H9 (cell line): Measurements from ENCODE around the gene RYR1. TPM values are rescaled to one million over a fixed set of nuclear protein-coding genes. Genes with fewer than 3 reads are reported as not detected.

Experiments
- DNase-seq: peaks from one replicate; pipeline ENCODE4 v3.0.0-alpha.2; 2017
- H2AFZ ChIP-seq: one replicate; pipeline ENCODE4 v1.6.1; 2013; ENCODE audit warnings: mild to moderate bottlenecking, low read length, control low read depth, moderate library complexity
- H2AK5ac ChIP-seq: 2 replicates; pipeline ENCODE4 v1.6.1; 2013; ENCODE audit warnings: low read length, control low read depth, mixed read lengths; ENCODE audit not compliant: insufficient read length
- H2BK120ac ChIP-seq: one replicate; pipeline ENCODE4 v1.6.1; 2013; ENCODE audit warnings: low read depth, mild to moderate bottlenecking, low read length, control low read depth, inconsistent platforms; ENCODE audit not compliant: poor library complexity, severe bottlenecking
- H2BK12ac ChIP-seq: 2 replicates; pipeline ENCODE4 v1.6.1; 2013; ENCODE audit warnings: low read length, control low read depth, mixed read lengths, low read depth; ENCODE audit not compliant: insufficient read length
- H2BK15ac ChIP-seq: 2 replicates; pipeline ENCODE4 v1.6.1; 2013; ENCODE audit warnings: low read depth, low read length, control low read depth
- H2BK20ac ChIP-seq: one replicate; pipeline ENCODE4 v1.6.1; 2013; ENCODE audit warnings: low read depth, mild to moderate bottlenecking, low read length, control low read depth, inconsistent platforms; ENCODE audit not compliant: poor library complexity, severe bottlenecking
- H2BK5ac ChIP-seq: 2 replicates; pipeline ENCODE4 v1.6.1; 2013; ENCODE audit warnings: low read length, control low read depth, mixed read lengths; ENCODE audit not compliant: insufficient read length
- H3K14ac ChIP-seq: 2 replicates; pipeline ENCODE4 v1.6.1; 2013; ENCODE audit warnings: low read length, control low read depth; ENCODE audit not compliant: insufficient read depth
- H3K18ac ChIP-seq: 2 replicates; pipeline ENCODE4 v1.6.1; 2013; ENCODE audit warnings: low read depth, mild to moderate bottlenecking, mixed read lengths, low read length, control low read depth; ENCODE audit not compliant: insufficient read length
- H3K23ac ChIP-seq: 2 replicates; pipeline ENCODE4 v1.6.1; 2013; ENCODE audit warnings: low read length, control low read depth, mixed read lengths, low read depth; ENCODE audit not compliant: insufficient read length
- H3K23me2 ChIP-seq: 2 replicates; pipeline ENCODE4 v1.6.1; 2013; ENCODE audit warnings: low read depth, mild to moderate bottlenecking, mixed read lengths, low read length, control low read depth; ENCODE audit not compliant: insufficient read length, poor library complexity, severe bottlenecking
- H3K27ac ChIP-seq: 2 replicates; pipeline ENCODE4 v1.5.1; 2013; ENCODE audit warnings: low read length, control low read depth, mixed read lengths, low read depth; ENCODE audit not compliant: insufficient read length
- H3K27me3 ChIP-seq: 2 replicates; pipeline ENCODE4 v1.6.1; 2013; ENCODE audit warnings: low read length, control low read depth, inconsistent platforms; ENCODE audit not compliant: insufficient read depth
- H3K4ac ChIP-seq: 2 replicates; pipeline ENCODE4 v1.6.1; 2013; ENCODE audit warnings: low read depth, mild to moderate bottlenecking, control low read depth, inconsistent platforms, low read length, moderate library complexity
- H3K4me1 ChIP-seq: 2 replicates; pipeline ENCODE4 v1.6.1; 2013; ENCODE audit warnings: low read length, control low read depth, inconsistent platforms; ENCODE audit not compliant: insufficient read depth
- H3K4me2 ChIP-seq: 2 replicates; pipeline ENCODE4 v1.6.1; 2013; ENCODE audit warnings: low read length, control low read depth, mixed read lengths; ENCODE audit not compliant: insufficient read length, insufficient read depth
- H3K56ac ChIP-seq: 2 replicates; pipeline ENCODE4 v1.6.1; 2013; ENCODE audit warnings: low read depth, mild to moderate bottlenecking, mixed read lengths, low read length, control low read depth; ENCODE audit not compliant: insufficient read length
- H3K79me1 ChIP-seq: 2 replicates; pipeline ENCODE4 v1.6.1; 2013; ENCODE audit warnings: low read depth, mild to moderate bottlenecking, moderate library complexity, low read length, control low read depth, inconsistent platforms; ENCODE audit not compliant: insufficient read depth, poor library complexity, severe bottlenecking
- H3K79me2 ChIP-seq: 2 replicates; pipeline ENCODE4 v1.6.1; 2013; ENCODE audit warnings: low read length, control low read depth, inconsistent platforms; ENCODE audit not compliant: insufficient read depth
- H3K9ac ChIP-seq: 2 replicates; pipeline ENCODE4 v1.6.1; 2013; ENCODE audit warnings: low read length, control low read depth, mixed read lengths; ENCODE audit not compliant: insufficient read length; ENCODE audit errors: extremely low read depth
- H3K9me3 ChIP-seq: one replicate; pipeline ENCODE4 v1.6.1; 2013; ENCODE audit warnings: low read depth, low read length, inconsistent platforms; ENCODE audit not compliant: control insufficient read depth
- H3T11ph ChIP-seq: one replicate; pipeline ENCODE4 v1.6.1; 2013; ENCODE audit warnings: mild to moderate bottlenecking, low read length, control low read depth, inconsistent platforms
- H4K20me1 ChIP-seq: one replicate; pipeline ENCODE4 v1.6.1; 2013; ENCODE audit not compliant: control insufficient read depth, insufficient read length, insufficient read depth
- H4K5ac ChIP-seq: 2 replicates; pipeline ENCODE4 v1.6.1; 2013; ENCODE audit warnings: low read depth, mild to moderate bottlenecking, mixed read lengths, low read length, control low read depth; ENCODE audit not compliant: insufficient read length
- H4K8ac ChIP-seq: replicated peaks from 2 replicates; pipeline ENCODE4 v1.6.1; 2013; ENCODE audit warnings: low read length, control low read depth, mixed read lengths, low read depth; ENCODE audit not compliant: insufficient read length
- H4K91ac ChIP-seq: 2 replicates; pipeline ENCODE4 v1.6.1; 2013; ENCODE audit warnings: low read depth, mild to moderate bottlenecking, moderate library complexity, mixed read lengths, low read length, control low read depth; ENCODE audit not compliant: insufficient read length
- H3K27ac Mint-ChIP-seq, 3 experiments: 2 replicates in 2 of 3; 3 replicates in 1 of 3; pipeline ENCODE4 v1.8.0; 2020 to 2021; ENCODE audit warnings: mixed read lengths in 3 of 3, mild to moderate bottlenecking in 1 of 3, moderate library complexity in 1 of 3
- H3K27me3 Mint-ChIP-seq: 2 replicates; pipeline ENCODE4 v1.8.0; 2021; ENCODE audit warnings: low read depth, mild to moderate bottlenecking, moderate library complexity, mixed read lengths
- H3K36me3 Mint-ChIP-seq, 3 experiments: 2 replicates in 2 of 3; 3 replicates in 1 of 3; pipeline ENCODE4 v1.8.0; 2020 to 2021; ENCODE audit warnings: low read depth in 3 of 3, mixed read lengths in 3 of 3; ENCODE audit not compliant: insufficient read depth in 1 of 3
- H3K4me1 Mint-ChIP-seq, 2 experiments: 2 replicates each; pipeline ENCODE4 v1.8.0; 2020; ENCODE audit warnings: mixed read lengths in 2 of 2
- H3K4me3 Mint-ChIP-seq, 2 experiments: 2 replicates in 1 of 2; 3 replicates in 1 of 2; pipeline ENCODE4 v1.8.0; 2020 to 2021; ENCODE audit warnings: mild to moderate bottlenecking in 2 of 2, mixed read lengths in 2 of 2, moderate library complexity in 1 of 2
- H3K9me3 Mint-ChIP-seq, 2 experiments: 2 replicates in 1 of 2; 3 replicates in 1 of 2; pipeline ENCODE4 v1.8.0; 2020; ENCODE audit warnings: mild to moderate bottlenecking in 2 of 2, mixed read lengths in 2 of 2, moderate library complexity in 1 of 2
- WGBS: extraction: QIAGEN DNeasy Blood & Tissue Kit; methylation state at CpG from one replicate; pipeline ENCODE4 v1.1.7; 2013; ENCODE audit warnings: missing lambda C conversion rate, low lambda C conversion rate, mixed read lengths; ENCODE audit not compliant: insufficient read length; ENCODE audit errors: extremely low coverage; 5-methylcytosine and 5-hydroxymethylcytosine counted together
- total RNA-seq: library from RNA; stranded (reverse); gene quantifications from 2 replicates; pipeline ENCODE4 v1.2.1, GENCODE V29; 2021
- TF ChIP-seq, protein P1 (sequence below): fragments of 200-600 bp; sonication (generic); conservative IDR thresholded peaks from 3 replicates; pipeline ENCODE4 v1.8.0; 2021; ENCODE audit warnings: antibody characterized with exemption, mild to moderate bottlenecking

RYR1 gene
- total RNA-seq, 1 experiment from 2014 or later, result 8.9 TPM

DNA sequence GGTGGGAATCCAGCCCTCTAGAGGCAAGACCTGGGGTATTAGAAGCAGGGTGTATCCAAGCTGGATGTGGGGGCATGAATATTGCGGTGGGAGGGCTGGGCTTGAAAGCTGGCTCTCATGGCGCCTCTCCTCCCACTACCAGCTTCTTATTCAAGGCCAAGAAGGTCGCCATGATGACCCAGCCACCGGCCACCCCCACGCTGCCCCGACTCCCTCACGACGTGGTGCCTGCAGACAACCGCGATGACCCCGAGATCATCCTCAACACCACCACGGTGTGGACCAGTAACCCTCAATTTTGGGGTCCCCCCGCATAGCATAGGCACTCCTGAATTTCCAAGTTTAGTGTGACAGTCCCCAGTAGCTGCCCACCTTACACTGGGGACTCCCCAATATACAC lies 41.7 kb downstream of the RYR1 start:
- Histone ChIP-seq H4K20me1 (no peaks in the 10 kb centered on the region), H2BK5ac (no peak overlapping the region), H3K23me2 (no peaks in the 10 kb centered on the region), H4K91ac (no peak overlapping the region), H3K79me2 (no peaks in the 10 kb centered on the region), H3K79me1 (no peaks in the 10 kb centered on the region), H2BK20ac (no peak overlapping the region), H2BK120ac (no peak overlapping the region), H2BK12ac (no peak overlapping the region), H3K27me3 (no peaks in the 10 kb centered on the region), H2AK5ac (no peak overlapping the region), H3K23ac (no peak overlapping the region), H2BK15ac (no peak overlapping the region), H3K27ac (no peak overlapping the region), H4K8ac (no peak overlapping the region), H3K14ac (no peak overlapping the region), H3K9me3 (no peaks in the 10 kb centered on the region), H3K4me2 (no peak overlapping the region), H3K18ac (no peak overlapping the region), H3T11ph (no peak overlapping the region), H3K4ac (no peak overlapping the region), H4K5ac (no peak overlapping the region), H3K56ac (no peak overlapping the region), H3K9ac (no peak overlapping the region), H2AFZ (no peak overlapping the region), H3K4me1 (no peaks in the 10 kb centered on the region)
- no peak for DNase-seq
- peaks cover 6 to 7% of the 10 kb centered on the region in 2 experiments for H3K4me1 Mint-ChIP-seq
- H3K36me3 Mint-ChIP-seq, result peaks cover 23 to 30% (median 25%) of the 10 kb centered on the region in 3 experiments; a peak in 6 of 7 replicates
- H3K27ac Mint-ChIP-seq, result no peak overlapping the region
- no peak overlapping the region for H3K4me3 Mint-ChIP-seq
- H3K9me3 Mint-ChIP-seq, result no peaks in the 10 kb centered on the region
- WGBS, result no CpG with 5 or more reads among the region's 13 CpGs
- TF ChIP-seq, protein P1, sequence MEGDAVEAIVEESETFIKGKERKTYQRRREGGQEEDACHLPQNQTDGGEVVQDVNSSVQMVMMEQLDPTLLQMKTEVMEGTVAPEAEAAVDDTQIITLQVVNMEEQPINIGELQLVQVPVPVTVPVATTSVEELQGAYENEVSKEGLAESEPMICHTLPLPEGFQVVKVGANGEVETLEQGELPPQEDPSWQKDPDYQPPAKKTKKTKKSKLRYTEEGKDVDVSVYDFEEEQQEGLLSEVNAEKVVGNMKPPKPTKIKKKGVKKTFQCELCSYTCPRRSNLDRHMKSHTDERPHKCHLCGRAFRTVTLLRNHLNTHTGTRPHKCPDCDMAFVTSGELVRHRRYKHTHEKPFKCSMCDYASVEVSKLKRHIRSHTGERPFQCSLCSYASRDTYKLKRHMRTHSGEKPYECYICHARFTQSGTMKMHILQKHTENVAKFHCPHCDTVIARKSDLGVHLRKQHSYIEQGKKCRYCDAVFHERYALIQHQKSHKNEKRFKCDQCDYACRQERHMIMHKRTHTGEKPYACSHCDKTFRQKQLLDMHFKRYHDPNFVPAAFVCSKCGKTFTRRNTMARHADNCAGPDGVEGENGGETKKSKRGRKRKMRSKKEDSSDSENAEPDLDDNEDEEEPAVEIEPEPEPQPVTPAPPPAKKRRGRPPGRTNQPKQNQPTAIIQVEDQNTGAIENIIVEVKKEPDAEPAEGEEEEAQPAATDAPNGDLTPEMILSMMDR, result no peak
- no peaks in the 10 kb centered on the region for H3K27me3 Mint-ChIP-seq
